Epidermal melanocyte (primary cell): ENCODE measurements around the gene ATG13.
"Not testable (repeated sequence)": the region's sequence is repeated elsewhere in the genome, so short reads cannot be mapped to it uniquely, and the experiment has no call there.

ENCODE experiments used
- DNase-seq: peaks from one replicate; pipeline ENCODE4 v3.0.0; 2011; ENCODE audit warnings: low spot score; ENCODE audit not compliant: insufficient read length

ATG13 gene

GRCh38 chr11:46694607-46695006 is 77.3 kb downstream of the ATG13 start:
- DNase-seq: no peak

GRCh38 chr11:46695345-46696211 is 78.2 kb downstream of the ATG13 start:
- no peak for DNase-seq

- no peak for DNase-seq
Observed at GRCh38 chr11:46696212-46696558, 78.8 kb downstream of the ATG13 start.

GRCh38 chr11:46697303-46697702 is 80.0 kb downstream of the ATG13 start:
- no peak for DNase-seq

GRCh38 chr11:46697723-46698122 is 80.4 kb downstream of the ATG13 start:
- no peak for DNase-seq

- DNase-seq: no peak
Observed at GRCh38 chr11:46698597-46698996, 81.2 kb downstream of the ATG13 start.

- DNase-seq: peak; percentile 68
Observed at GRCh38 chr11:46700241-46701077, 83.1 kb downstream of the ATG13 start, which contains the start of the genes ARHGAP1 and ZNF408. Gene ARHGAP1, minus strand, starts transcription at chr11:46700619. Its CDS starts 4,512 bp downstream, at chr11:46696107. Gene ZNF408, plus strand, starts transcription at chr11:46701031. Its CDS starts 17 bp downstream, at chr11:46701048.

GRCh38 chr11:46701078-46701654 is 83.8 kb downstream of the ATG13 start:
- DNase-seq: no peak

GRCh38 chr11:46705070-46705688 is 87.8 kb downstream of the ATG13 start:
- DNase-seq: no peak

GRCh38 chr11:46706886-46707285 is 89.5 kb downstream of the ATG13 start:
- no peak for DNase-seq

- not testable (repeated sequence) for DNase-seq
Observed at GRCh38 chr11:46709351-46709750, 92.0 kb downstream of the ATG13 start.

- peak; percentile 60 for DNase-seq
Observed at GRCh38 chr11:46710821-46711269, 93.5 kb downstream of the ATG13 start.

- DNase-seq: no peak
Observed at GRCh38 chr11:46711303-46711702, 94.0 kb downstream of the ATG13 start.

GRCh38 chr11:46712874-46713576 is 95.7 kb downstream of the ATG13 start:
- DNase-seq: no peak

GRCh38 chr11:46717825-46718154 is 100.4 kb downstream of the ATG13 start:
- DNase-seq: not testable (repeated sequence)

- no peak for DNase-seq
Observed at GRCh38 chr11:46718155-46719019, 101.0 kb downstream of the ATG13 start.

GRCh38 chr11:46719048-46719542 is 101.7 kb downstream of the ATG13 start, which contains the start of gene F2:
Gene F2, plus strand, starts transcription at chr11:46719213. Its CDS starts 23 bp downstream, at chr11:46719236.
- no peak for DNase-seq

GRCh38 chr11:46719543-46720218 is 102.3 kb downstream of the ATG13 start:
- no peak for DNase-seq

- no peak for DNase-seq
Observed at GRCh38 chr11:46721286-46721685, 103.9 kb downstream of the ATG13 start.
